GM18498 (cell line): Measurements from ENCODE around the gene MAOA.
"Not testable (repeated sequence)": the region's sequence is repeated elsewhere in the genome, so short reads cannot be mapped to it uniquely, and the experiment has no call there.

Experiments
- ATAC-seq: cut with Tn5 transposase; IDR thresholded peaks from one replicate; pipeline ENCODE4 v1.9.1; 2021; ENCODE audit warnings: mild to moderate bottlenecking, moderate library complexity; ENCODE audit not compliant: unreplicated experiment

The MAOA gene

GRCh38 chrX:43716144-43716543, 60.0 kb downstream of the MAOA start:
- no peak for ATAC-seq

- no peak for ATAC-seq
These were observed 60.6 kb downstream of the MAOA start for GRCh38 chrX:43716696-43717095.

- ATAC-seq: no peak
These were observed 61.1 kb downstream of the MAOA start for GRCh38 chrX:43717161-43717560.

- ATAC-seq: no peak
These were observed 62.0 kb downstream of the MAOA start for GRCh38 chrX:43718081-43718480.

GRCh38 chrX:43718546-43718945, 62.4 kb downstream of the MAOA start:
- ATAC-seq: no peak

GRCh38 chrX:43718956-43719355, 62.9 kb downstream of the MAOA start:
- no peak for ATAC-seq

GRCh38 chrX:43720082-43720481, 64.0 kb downstream of the MAOA start:
- ATAC-seq: no peak

- ATAC-seq: no peak
These were observed 64.9 kb downstream of the MAOA start for GRCh38 chrX:43720961-43721360.

- not testable (repeated sequence) for ATAC-seq
These were observed 69.1 kb downstream of the MAOA start for GRCh38 chrX:43725227-43725626.

GRCh38 chrX:43727254-43727653, 71.2 kb downstream of the MAOA start:
- ATAC-seq: not testable (repeated sequence)

- ATAC-seq: no peak
These were observed 71.9 kb downstream of the MAOA start for GRCh38 chrX:43728002-43728401.

GRCh38 chrX:43728966-43729365, 72.9 kb downstream of the MAOA start:
- ATAC-seq: no peak

- ATAC-seq: no peak
These were observed 75.0 kb downstream of the MAOA start for GRCh38 chrX:43731086-43731485.

- ATAC-seq: no peak
These were observed 77.6 kb downstream of the MAOA start for GRCh38 chrX:43733699-43734098.

GRCh38 chrX:43734444-43734843, 78.3 kb downstream of the MAOA start:
- ATAC-seq: no peak

GRCh38 chrX:43735534-43735933, 79.4 kb downstream of the MAOA start:
- no peak for ATAC-seq

- ATAC-seq: no peak
These were observed 79.9 kb downstream of the MAOA start for GRCh38 chrX:43735957-43736356.

GRCh38 chrX:43741843-43742573, 85.9 kb downstream of the MAOA start:
- ATAC-seq: no peak

GRCh38 chrX:43743100-43743822, 87.2 kb downstream of the MAOA start:
- no peak for ATAC-seq

- ATAC-seq: no peak
These were observed 88.2 kb downstream of the MAOA start for GRCh38 chrX:43744284-43744683.

- ATAC-seq: no peak
These were observed 90.0 kb downstream of the MAOA start for GRCh38 chrX:43745938-43746721.

- no peak for ATAC-seq
These were observed 91.4 kb downstream of the MAOA start for GRCh38 chrX:43747476-43747875.
